Measurements from ENCODE around the gene ACOT13.
"Not testable (repeated sequence)": the region's sequence is repeated elsewhere in the genome, so short reads cannot be mapped to it uniquely, and the experiment has no call there.

Gene ACOT13

GRCh38 chr6:24666641-24667377 lies at the start of gene ACOT13, which contains the start of gene TDP2:
TSS of gene ACOT13 (plus strand) at chr6:24667077. CDS start at chr6:24667264, 187 bp downstream.
TSS of gene TDP2 (minus strand) at chr6:24666899. CDS start at chr6:24666862, 37 bp downstream.
- DNase-seq: peak; percentile 96

- no peak for DNase-seq
These were observed 47.2 kb upstream of the ACOT13 start for GRCh38 chr6:24619661-24620060.

- DNase-seq: no peak
These were observed 46.2 kb upstream of the ACOT13 start for GRCh38 chr6:24620637-24621036.

- no peak for DNase-seq
These were observed 45.1 kb upstream of the ACOT13 start for GRCh38 chr6:24621626-24622289.

GRCh38 chr6:24630856-24631505 lies 35.9 kb upstream of the ACOT13 start:
- no peak for DNase-seq

GRCh38 chr6:24631671-24632070 lies 35.2 kb upstream of the ACOT13 start:
- DNase-seq: no peak

- no peak for DNase-seq
These were observed 34.3 kb upstream of the ACOT13 start for GRCh38 chr6:24632573-24632972.

GRCh38 chr6:24636681-24637080 lies 30.2 kb upstream of the ACOT13 start:
- no peak for DNase-seq

GRCh38 chr6:24640166-24640565 lies 26.7 kb upstream of the ACOT13 start:
- DNase-seq: no peak

GRCh38 chr6:24640631-24641030 lies 26.2 kb upstream of the ACOT13 start:
- DNase-seq: not testable (repeated sequence)

- DNase-seq: no peak
These were observed 24.8 kb upstream of the ACOT13 start for GRCh38 chr6:24642061-24642460.

- DNase-seq: no peak
These were observed 23.0 kb upstream of the ACOT13 start for GRCh38 chr6:24643920-24644319.

GRCh38 chr6:24644377-24644776 lies 22.5 kb upstream of the ACOT13 start:
- no peak for DNase-seq

GRCh38 chr6:24646771-24647170 lies 20.1 kb upstream of the ACOT13 start:
- DNase-seq: no peak

- no peak for DNase-seq
These were observed 18.6 kb upstream of the ACOT13 start for GRCh38 chr6:24648276-24648675.

GRCh38 chr6:24649691-24650090 lies 17.2 kb upstream of the ACOT13 start:
- DNase-seq: no peak

GRCh38 chr6:24650365-24650764 lies 16.5 kb upstream of the ACOT13 start:
- no peak for DNase-seq

GRCh38 chr6:24655215-24655614 lies 11.7 kb upstream of the ACOT13 start:
- DNase-seq: no peak

- DNase-seq: no peak
These were observed 8.0 kb upstream of the ACOT13 start for GRCh38 chr6:24658573-24659560.

GRCh38 chr6:24659561-24659960 lies 7.3 kb upstream of the ACOT13 start:
- no peak for DNase-seq

GRCh38 chr6:24660105-24660504 lies 6.8 kb upstream of the ACOT13 start:
- no peak for DNase-seq

- not testable (repeated sequence) for DNase-seq
These were observed 5.1 kb upstream of the ACOT13 start for GRCh38 chr6:24661759-24662158.

GRCh38 chr6:24662236-24662635 lies 4.6 kb upstream of the ACOT13 start:
- DNase-seq: no peak

All from midbrain (tissue), 1 donor.